SK-N-SH (cell line): ENCODE data around the gene PRMT5. TPM values are rescaled to one million over a fixed set of nuclear protein-coding genes. Genes with fewer than 3 reads are reported as not detected.

Experiments
- CTCF ChIA-PET: fragments of 300-600, 350-600 bp; formaldehyde crosslinking; extraction: SDS; loops from one replicate; lab custom pipeline; 2021; lab: Yijun Ruan, JAX
- POLR2A ChIA-PET: fragments of 350-600 bp; sonication (Branson Sonifier 250); formaldehyde crosslinking; extraction: SDS; loops from one replicate; lab custom pipeline; 2020; ENCODE audit warnings: antibody characterized with exemption, inconsistent platforms; lab: Yijun Ruan, JAX
- DNase-seq: peaks from one replicate; pipeline ENCODE4 v3.0.0; 2012
- H2AFZ ChIP-seq: fragments of 200-600 bp; sonication (generic); 2 replicates; pipeline ENCODE4 v1.8.1; 2016; ENCODE audit warnings: antibody characterized with exemption, mild to moderate bottlenecking, low read depth
- H3F3A ChIP-seq: fragments of 200-600 bp; sonication (generic); replicated peaks from 2 replicates; pipeline ENCODE3; 2016; ENCODE audit warnings: antibody characterized with exemption, mild to moderate bottlenecking; ENCODE audit not compliant: insufficient read depth
- H3K27ac ChIP-seq, 2 experiments: fragments of 200-500 bp in 1 of 2; fragments of 200-600 bp in 1 of 2; sonication (Bioruptor generic) in 1 of 2; sonication (generic), shearing (Covaris generic) in 1 of 2; 2 replicates each; pipeline versions ENCODE4 v1.5.1 to v1.6.1; 2014 to 2016; ENCODE audit warnings: low read depth in 2 of 2, inconsistent platforms in 1 of 2, low read length in 1 of 2, mild to moderate bottlenecking in 1 of 2, mixed read lengths in 1 of 2
- H3K27me3 ChIP-seq: fragments of 200-600 bp; sonication (generic), shearing (Covaris generic); 2 replicates; pipeline ENCODE4 v1.6.1; 2016; ENCODE audit warnings: mixed run types; ENCODE audit not compliant: insufficient read depth
- H3K36me3 ChIP-seq, 2 experiments: fragments of 200-500 bp in 1 of 2; fragments of 200-600 bp in 1 of 2; sonication (Bioruptor generic) in 1 of 2; sonication (generic) in 1 of 2; replicated peaks in 1 of 2; 2 replicates each; pipeline versions ENCODE3 to v1.5.1; 2014 to 2016; ENCODE audit warnings: low read length in 1 of 2, mild to moderate bottlenecking in 1 of 2; ENCODE audit not compliant: insufficient read depth in 2 of 2, control insufficient read depth in 1 of 2
- H3K4me1 ChIP-seq, 2 experiments: fragments of 200-500 bp in 1 of 2; fragments of 200-600 bp in 1 of 2; sonication (Bioruptor generic) in 1 of 2; sonication (generic), shearing (Covaris generic) in 1 of 2; 2 replicates each; pipeline versions ENCODE4 v1.5.1 to v1.6.1; 2014 to 2016; ENCODE audit warnings: low read depth in 1 of 2, low read length in 1 of 2, mixed run types in 1 of 2; ENCODE audit not compliant: insufficient read depth in 2 of 2, control insufficient read depth in 1 of 2
- H3K4me2 ChIP-seq: fragments of 200-600 bp; sonication (generic), shearing (Covaris generic); 2 replicates; pipeline ENCODE4 v1.6.1; 2017; ENCODE audit warnings: mixed run types
- H3K4me3 ChIP-seq, 2 experiments: fragments of 200-500 bp in 1 of 2; fragments of 200-600 bp in 1 of 2; sonication (Bioruptor generic) in 1 of 2; sonication (generic), shearing (Covaris generic) in 1 of 2; 2 replicates each; pipeline versions ENCODE4 v1.5.1 to v1.8.1; 2014 to 2016; ENCODE audit warnings: low read depth in 2 of 2, inconsistent platforms in 1 of 2, low read length in 1 of 2, mild to moderate bottlenecking in 1 of 2, mixed read lengths in 1 of 2, moderate library complexity in 1 of 2
- H3K79me2 ChIP-seq: fragments of 200-600 bp; sonication (generic); 2 replicates; pipeline ENCODE4 v1.8.1; 2017; ENCODE audit warnings: mild to moderate bottlenecking; ENCODE audit not compliant: insufficient read depth
- H3K9ac ChIP-seq: fragments of 200-600 bp; sonication (generic); 2 replicates; pipeline ENCODE4 v1.6.1; 2017; ENCODE audit warnings: mixed run types
- H3K9me2 ChIP-seq: fragments of 200-600 bp; sonication (generic); 2 replicates; pipeline ENCODE4 v1.6.1; 2017; ENCODE audit warnings: mixed run types
- H3K9me3 ChIP-seq: fragments of 200-600 bp; sonication (generic); 2 replicates; pipeline ENCODE4 v1.6.1; 2017; ENCODE audit warnings: mixed run types, mild to moderate bottlenecking, moderate library complexity
- H4K20me1 ChIP-seq: fragments of 200-600 bp; sonication (generic); 2 replicates; pipeline ENCODE4 v1.6.1; 2017; ENCODE audit warnings: mild to moderate bottlenecking, mixed run types; ENCODE audit not compliant: insufficient read depth
- CHD2 ChIP-seq: fragments of 150-350 bp; IDR thresholded peaks from 2 replicates; pipeline ENCODE4 v1.6.1; 2018; ENCODE audit warnings: low read length; ENCODE audit not compliant: partially characterized antibody
- CTCF ChIP-seq: fragments of 200-600 bp; sonication (generic); IDR thresholded peaks from 2 replicates; pipeline ENCODE4 v1.6.1; 2017; ENCODE audit warnings: antibody characterized with exemption, mild to moderate bottlenecking, moderate library complexity
- ELF1 ChIP-seq: IDR thresholded peaks from 2 replicates; pipeline ENCODE4 v1.4.0; 2012
- EP300 ChIP-seq, 2 experiments: IDR thresholded peaks; 2 replicates each; pipeline versions ENCODE4 v1.4.0 to v1.6.1; 2012; ENCODE audit warnings: borderline replicate concordance in 1 of 2, low read depth in 1 of 2, low read length in 1 of 2
- FOXM1 ChIP-seq: IDR thresholded peaks from 2 replicates; pipeline ENCODE4 v1.4.0; 2012; ENCODE audit warnings: low read depth, mild to moderate bottlenecking
- GABPA ChIP-seq: IDR thresholded peaks from 2 replicates; pipeline ENCODE4 v1.4.0; 2012; ENCODE audit warnings: low read depth, mild to moderate bottlenecking
- GATA2 ChIP-seq: sonication (generic); formaldehyde crosslinking; IDR thresholded peaks from 2 replicates; pipeline ENCODE4 v1.5.0; 2020; ENCODE audit warnings: mild to moderate bottlenecking, missing genetic modification reagents
- MAX ChIP-seq: IDR thresholded peaks from 2 replicates; pipeline ENCODE4 v1.4.0; 2012; ENCODE audit warnings: low read depth
- NRF1 ChIP-seq: IDR thresholded peaks from 2 replicates; pipeline ENCODE4 v1.6.1; 2012; ENCODE audit warnings: low read depth, mild to moderate bottlenecking, low read length
- POLR2AphosphoS5 ChIP-seq: IDR thresholded peaks from 2 replicates; pipeline ENCODE4 v1.6.1; 2012; ENCODE audit warnings: low read depth, low read length
- RAD21 ChIP-seq: IDR thresholded peaks from 2 replicates; pipeline ENCODE4 v1.6.1; 2012; ENCODE audit warnings: mild to moderate bottlenecking, low read length
- REST ChIP-seq: IDR thresholded peaks from 2 replicates; pipeline ENCODE4 v1.6.1; 2012; ENCODE audit warnings: mild to moderate bottlenecking, low read depth, low read length, moderate library complexity
- RFX5 ChIP-seq: IDR thresholded peaks from 2 replicates; pipeline ENCODE4 v1.6.1; 2012; ENCODE audit warnings: mild to moderate bottlenecking, improper control_type of control experiment, low read length
- RXRA ChIP-seq: IDR thresholded peaks from 2 replicates; pipeline ENCODE4 v1.4.0; 2012; ENCODE audit warnings: low read depth, mild to moderate bottlenecking, borderline replicate concordance
- SMC3 ChIP-seq: IDR thresholded peaks from 2 replicates; pipeline ENCODE4 v1.6.1; 2012; ENCODE audit warnings: low read depth, low read length, improper control_type of control experiment
- TAF1 ChIP-seq: IDR thresholded peaks from 2 replicates; pipeline ENCODE4 v1.6.1; 2012; ENCODE audit warnings: low read depth, mild to moderate bottlenecking, low read length, moderate library complexity, borderline replicate concordance
- TCF12 ChIP-seq: IDR thresholded peaks from 2 replicates; pipeline ENCODE4 v1.4.0; 2012
- WGBS: methylation state at CpG from one replicate; pipeline ENCODE4 v1.1.6; 2017; ENCODE audit warnings: low lambda C conversion rate; 5-methylcytosine and 5-hydroxymethylcytosine counted together
- polyA plus RNA-seq, 3 experiments: library from polyadenylated mRNA; depleted of rRNA; stranded (reverse); fragments of >200 nt; gene quantifications; 2 replicates each; pipeline ENCODE4 v1.2.3, GENCODE V29; 2012

Gene PRMT5
- polyA plus RNA-seq, 1 of the 3 experiments (the other 2 are of a cell fraction), result 132 TPM

GRCh38 chr14:22872833-22873520 is 56.2 kb downstream of the PRMT5 start:
- ChIA-PET POLR2A (interaction anchor here (0.6 to 1.9 kb wide), 3 partner anchors 9 to 43 kb away, joined by 3 to 7 read pairs (median 3); no protein-coding TSS in a partner anchor), CTCF (interaction anchor here (0.6 to 6.0 kb wide), 37 partner anchors 9 to 482 kb away, joined by 3 to 77 read pairs (median 3); partner anchors contain the start of genes ACIN1, PRMT5 and REM2)
- Histone ChIP-seq H3K27me3 (no peaks in the 10 kb centered on the region), H3F3A (peaks cover 24% of the 10 kb centered on the region), H3K36me3 (peaks cover 29 to 41% of the 10 kb centered on the region in 2 experiments), H2AFZ (peak overlapping the region; percentile 83; the same call in 1 of the 2 replicates), H4K20me1 (no peaks in the 10 kb centered on the region), H3K9ac (peak overlapping the region; percentile 80), H3K4me3 (peak overlapping the region; percentile 77 to 93), H3K4me2 (peak overlapping the region; percentile 77), H3K79me2 (peaks cover 23% of the 10 kb centered on the region), H3K9me2 (no peaks in the 10 kb centered on the region), H3K27ac (peak overlapping the region; percentile 20 to 87; a peak in 2 of 4 replicates), H3K4me1 (peaks cover 8 to 17% of the 10 kb centered on the region in 2 experiments), H3K9me3 (no peaks in the 10 kb centered on the region)
- 42% methylated on average over 8 of the region's 10 CpGs for WGBS
- DNase-seq, result no peak
- TF ChIP-seq CHD2 (no peak), ELF1 (no peak), TCF12 (no peak), EP300 (IDR thresholded peaks at IDR 0.05; ENCODE audit: borderline replicate concordance in 1 of 2, low read depth in 1 of 2, low read length in 1 of 2) (no peak), RXRA (no peak), NRF1 (no peak)

GRCh38 chr14:22872033-22872832 is 56.9 kb downstream of the PRMT5 start:
- peak overlapping the region; percentile 77 to 93 for H3K4me3 ChIP-seq
- peaks cover 24% of the 10 kb centered on the region for H3F3A ChIP-seq
- ChIA-PET POLR2A (interaction anchor here (0.6 to 1.9 kb wide), 4 partner anchors 11 to 43 kb away, joined by 3 to 7 read pairs (median 3); partner anchors contain the start of gene REM2), CTCF (interaction anchor here (0.6 to 6.0 kb wide), 34 partner anchors 8 to 481 kb away, joined by 3 to 77 read pairs (median 4); partner anchors contain the start of genes ACIN1, PRMT5 and REM2)
- H3K27ac ChIP-seq, result peak overlapping the region; percentile 83 to 87
- H3K9me2 ChIP-seq, result no peaks in the 10 kb centered on the region
- H2AFZ ChIP-seq, result peak overlapping the region; percentile 83
- peak overlapping the region; percentile 77 for H3K4me2 ChIP-seq
- H4K20me1 ChIP-seq, result no peaks in the 10 kb centered on the region
- peak overlapping the region; percentile 80 for H3K9ac ChIP-seq
- no peaks in the 10 kb centered on the region for H3K9me3 ChIP-seq
- peaks cover 24 to 34% of the 10 kb centered on the region in 2 experiments for H3K36me3 ChIP-seq
- TF ChIP-seq GABPA (peak; percentile 62), CTCF (peak; percentile 97), NRF1 (peak; percentile 19; the same call in 1 of the 2 replicates), GATA2 (CRISPR knock-in tag) (no peak), TAF1 (0 out of 2 replicates have a peak, but pooled peaks have one; percentile 22), POLR2AphosphoS5 (peak; percentile 66; the same call in 1 of the 2 replicates), RAD21 (peak; percentile 79), MAX (0 out of 2 replicates have a peak, but pooled peaks have one; percentile 48), RFX5 (no peak), SMC3 (peak; percentile 55), ELF1 (peak; percentile 43; the same call in 1 of the 2 replicates), REST (0 out of 2 replicates have a peak, but pooled peaks have one; percentile 21), TCF12 (no peak; the same call in 1 of the 2 replicates), FOXM1 (no peak)
- under 1% methylated on average over 25 of the region's 45 CpGs for WGBS
- DNase-seq, result peak; percentile 83
- peaks cover 8 to 17% of the 10 kb centered on the region in 2 experiments for H3K4me1 ChIP-seq
- no peaks in the 10 kb centered on the region for H3K27me3 ChIP-seq
- peaks cover 23% of the 10 kb centered on the region for H3K79me2 ChIP-seq
